ENCODE results near the gene TBL3.

The TBL3 gene

GRCh38 chr16:1964506-1965395, 7.1 kb upstream of the TBL3 start, which contains the start of gene RPS2:
Gene RPS2 (minus strand): TSS chr16:1964826. CDS start chr16:1964625, 201 bp downstream.
- peak; percentile 99 for DNase-seq (ENCODE audit: low spot score)

DNA sequence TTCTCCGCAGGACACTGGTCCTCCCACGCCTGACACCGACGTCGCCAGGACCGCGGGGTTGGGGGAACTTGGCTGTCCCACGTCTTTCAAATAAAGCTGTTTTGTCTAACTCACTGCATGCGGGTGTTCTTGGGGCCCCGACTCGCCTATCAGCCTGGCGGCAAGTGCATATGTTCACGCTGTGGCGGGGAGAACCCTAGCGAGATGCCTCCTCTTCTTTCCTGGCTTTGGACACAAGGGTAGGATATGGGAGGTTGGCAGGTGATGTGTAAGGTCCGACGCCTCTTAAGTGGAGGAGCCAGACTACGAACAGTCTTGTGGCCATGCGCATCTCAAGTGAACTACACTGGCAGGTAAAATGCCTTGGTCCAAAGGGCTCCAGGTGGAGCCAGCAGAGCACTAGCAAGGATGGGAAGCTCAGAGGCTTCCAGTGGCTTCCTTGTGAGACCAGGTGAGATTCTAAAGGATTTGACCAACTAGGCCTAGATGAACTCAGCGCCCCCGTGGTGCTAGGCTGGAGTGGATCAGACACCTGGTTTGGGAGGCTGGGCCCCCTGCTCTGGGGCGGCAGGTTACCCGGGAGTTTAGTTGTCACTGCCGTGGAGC, 6.4 kb upstream of the TBL3 start:
- no peak for DNase-seq (ENCODE audit: low spot score)

DNA sequence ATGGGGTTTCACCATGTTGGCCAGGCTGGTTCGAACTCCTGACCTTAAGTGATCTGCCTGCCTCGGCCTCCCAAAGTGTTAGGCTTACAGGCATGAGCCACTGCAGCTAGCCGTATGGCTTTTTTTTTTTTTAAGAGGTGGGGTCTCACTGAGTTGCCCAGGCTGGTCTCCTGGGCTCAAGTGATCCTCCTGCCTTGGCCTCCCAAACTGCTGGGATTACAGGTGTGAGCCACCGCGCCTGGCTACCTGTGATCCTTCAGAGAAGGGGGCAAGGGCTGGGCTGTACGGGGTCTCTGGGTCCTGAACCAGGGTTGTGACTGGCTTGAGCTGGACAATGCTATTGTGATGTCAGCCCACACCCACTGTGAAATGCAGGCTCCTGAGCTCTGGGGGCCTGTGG, 5.4 kb upstream of the TBL3 start, which contains the start of gene RNF151:
Gene RNF151, plus strand, starts transcription at position 397 of the 400 bp plus-strand sequence. CDS start 26 bp downstream, outside the sequence.
- DNase-seq (ENCODE audit: low spot score) = no peak

DNA sequence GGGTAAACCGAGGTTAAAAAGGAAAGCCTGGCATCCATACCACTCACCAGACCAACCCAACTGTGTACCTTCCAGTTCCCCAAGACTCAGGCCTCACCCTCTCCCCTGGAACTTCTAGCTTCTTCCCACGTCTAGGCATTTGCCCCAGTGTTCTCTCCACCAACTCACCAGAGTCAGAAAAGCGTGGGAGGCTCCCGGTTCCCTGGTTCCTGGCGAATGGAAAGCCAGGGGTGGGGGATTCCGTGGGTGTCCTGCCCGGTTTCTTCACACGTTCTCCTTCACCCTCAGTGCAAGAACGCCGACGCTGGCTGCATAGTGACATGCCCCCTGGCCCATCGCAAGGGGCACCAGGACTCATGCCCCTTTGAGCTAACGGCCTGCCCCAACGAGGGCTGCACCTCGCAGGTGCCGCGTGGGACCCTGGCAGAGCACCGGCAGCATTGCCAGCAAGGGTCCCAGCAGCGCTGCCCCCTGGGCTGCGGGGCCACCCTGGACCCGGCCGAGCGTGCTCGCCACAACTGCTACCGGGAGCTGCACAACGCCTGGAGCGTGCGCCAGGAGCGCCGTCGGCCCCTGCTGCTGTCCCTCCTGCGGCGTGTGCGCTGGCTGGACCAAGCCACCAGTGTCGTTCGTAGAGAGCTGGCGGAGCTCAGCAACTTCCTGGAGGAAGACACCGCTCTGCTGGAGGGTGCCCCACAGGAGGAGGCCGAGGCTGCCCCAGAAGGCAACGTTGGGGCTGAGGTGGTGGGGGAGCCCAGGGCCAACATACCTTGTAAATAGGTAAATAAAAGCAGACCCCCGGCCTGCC, 3.5 kb upstream of the TBL3 start:
- DNase-seq (ENCODE audit: low spot score) = no peak

- DNase-seq (ENCODE audit: low spot score) = no peak
Measured at GRCh38 chr16:1972490-1972877, 631 bp downstream of the TBL3 start.

DNA sequence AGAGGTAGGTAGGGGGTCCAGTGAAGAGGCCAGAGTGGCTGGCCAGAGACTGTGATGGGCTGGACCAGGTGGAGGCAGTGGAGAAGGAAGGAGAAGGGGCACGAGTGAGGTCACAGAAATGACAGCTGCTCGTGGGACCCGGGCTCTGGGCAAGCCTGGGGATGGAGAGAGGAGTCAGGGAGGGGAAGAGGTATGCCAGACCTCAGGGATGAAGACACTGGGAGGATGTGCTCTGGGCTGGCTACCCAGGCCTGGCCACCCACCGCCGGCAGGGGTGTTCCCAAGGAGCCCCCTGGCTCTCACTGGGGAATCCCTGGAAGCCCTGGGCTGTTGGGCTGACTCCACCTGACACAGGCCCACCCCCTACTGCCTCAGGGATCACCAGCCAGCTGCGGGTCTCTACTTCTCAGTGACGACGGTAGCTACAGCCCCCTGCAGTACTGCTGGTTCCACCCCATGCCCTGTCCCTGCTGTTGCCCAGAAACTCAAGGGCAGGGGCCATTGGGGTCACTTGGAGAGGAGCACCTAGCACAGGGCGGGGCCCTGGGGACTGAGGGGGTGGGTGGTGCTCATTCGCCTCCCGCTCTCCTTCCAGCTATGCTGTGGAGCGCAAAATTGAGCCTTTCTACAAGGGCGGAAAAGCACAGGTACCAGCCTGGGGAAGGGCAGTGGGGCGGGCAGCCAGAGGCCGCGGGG, 1.8 kb downstream of the TBL3 start:
- no peak for DNase-seq (ENCODE audit: low spot score)

DNA sequence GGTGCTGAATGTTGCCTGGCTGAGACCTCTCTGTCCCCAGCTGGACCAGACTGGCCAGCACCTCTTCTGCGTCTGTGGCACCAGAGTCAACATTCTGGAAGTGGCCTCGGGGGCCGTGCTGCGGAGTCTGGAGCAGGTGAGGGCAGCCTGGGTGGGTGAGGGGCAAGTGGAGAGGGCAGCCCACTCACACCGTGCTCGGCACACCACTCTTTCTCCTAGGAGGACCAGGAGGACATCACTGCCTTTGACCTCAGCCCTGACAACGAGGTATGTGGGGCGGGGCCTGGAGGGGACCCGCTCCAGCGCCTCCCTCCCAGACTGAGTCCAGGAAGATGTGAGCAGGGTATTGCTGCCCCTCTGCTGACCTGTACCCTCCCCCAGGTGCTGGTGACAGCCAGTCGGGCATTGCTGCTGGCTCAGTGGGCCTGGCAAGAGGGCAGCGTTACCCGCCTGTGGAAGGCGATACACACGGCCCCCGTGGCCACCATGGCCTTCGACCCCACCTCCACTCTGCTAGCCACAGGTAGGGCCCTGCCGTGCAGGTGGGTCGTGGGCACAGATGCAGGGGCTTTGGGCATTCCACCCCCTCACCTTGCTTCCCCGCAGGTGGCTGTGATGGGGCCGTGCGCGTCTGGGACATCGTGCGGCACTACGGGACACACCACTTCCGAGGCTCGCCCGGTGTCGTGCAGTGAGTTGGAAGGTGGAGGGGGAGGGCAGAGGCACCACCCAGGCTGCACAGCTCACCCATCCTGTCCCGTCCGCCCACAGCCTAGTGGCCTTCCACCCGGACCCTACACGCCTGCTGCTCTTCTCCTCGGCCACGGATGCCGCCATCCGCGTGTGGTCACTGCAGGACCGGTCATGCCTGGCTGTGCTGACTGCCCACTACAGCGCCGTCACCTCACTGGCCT, 2.6 kb downstream of the TBL3 start:
- no peak for DNase-seq (ENCODE audit: low spot score)

- no peak for DNase-seq (ENCODE audit: low spot score)
Measured at GRCh38 chr16:1975432-1976215, 3.8 kb downstream of the TBL3 start.

- DNase-seq (ENCODE audit: low spot score) = no peak
Measured at GRCh38 chr16:1976216-1976520, 4.3 kb downstream of the TBL3 start.

- no peak for DNase-seq (ENCODE audit: low spot score)
Measured at GRCh38 chr16:1976951-1977874, 5.4 kb downstream of the TBL3 start.

DNA sequence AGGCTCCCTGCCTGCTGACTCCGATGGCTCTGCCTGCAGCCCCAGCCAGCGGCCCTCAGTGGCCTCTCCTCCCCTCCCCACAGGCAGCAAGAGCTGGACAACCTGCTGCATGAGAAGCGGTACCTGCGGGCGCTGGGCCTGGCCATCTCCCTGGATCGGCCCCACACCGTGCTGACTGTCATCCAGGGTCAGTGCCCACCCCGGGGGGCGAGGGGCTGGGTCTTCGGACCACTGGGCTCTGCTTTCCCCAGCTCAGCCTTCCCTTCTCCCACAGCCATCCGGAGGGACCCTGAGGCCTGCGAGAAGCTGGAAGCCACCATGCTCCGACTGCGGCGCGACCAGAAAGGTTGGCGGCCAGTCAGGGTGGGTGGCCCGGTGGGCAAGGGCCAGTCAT, 6.0 kb downstream of the TBL3 start:
- no peak for DNase-seq (ENCODE audit: low spot score)

GRCh38 chr16:1978476-1979120, 6.7 kb downstream of the TBL3 start:
- no peak for DNase-seq (ENCODE audit: low spot score)

DNA sequence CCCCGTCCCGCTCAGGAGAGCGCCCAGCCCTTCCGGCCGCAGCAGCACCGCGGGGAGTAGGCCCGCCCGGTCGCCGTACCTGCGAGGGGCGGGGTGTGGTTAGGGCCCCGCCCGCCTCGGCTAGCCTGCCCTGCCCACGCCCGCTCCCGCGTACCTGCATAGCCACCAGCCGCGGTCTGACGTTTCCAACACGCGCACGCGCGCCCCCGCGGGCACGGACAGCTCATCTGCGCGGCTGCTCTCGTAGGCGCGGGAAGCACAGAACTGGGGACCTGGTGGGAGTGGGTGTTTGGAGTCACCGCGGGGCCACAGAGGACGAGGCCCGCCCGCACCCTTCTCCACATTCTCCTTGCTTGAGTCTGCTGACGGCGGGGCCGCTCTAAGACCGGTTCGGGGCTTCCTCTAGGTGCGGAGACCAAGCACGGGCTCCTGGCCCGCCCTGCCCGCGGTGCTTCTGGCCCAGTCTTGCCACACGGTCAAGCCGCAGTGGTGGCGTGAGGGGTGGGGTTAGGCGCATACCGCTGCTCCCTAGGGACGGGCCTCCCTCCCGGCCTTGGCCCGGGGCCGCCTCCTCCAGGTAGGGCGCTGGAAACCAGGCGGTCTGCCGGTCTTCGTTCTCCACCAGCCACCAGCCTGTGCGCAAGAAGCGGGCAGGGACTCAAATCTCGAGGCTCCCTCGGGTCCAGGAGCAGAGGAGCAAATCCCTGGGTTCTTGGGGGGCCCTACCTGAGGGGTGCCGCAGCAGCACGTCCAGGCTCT, 7.6 kb downstream of the TBL3 start:
- DNase-seq (ENCODE audit: low spot score) = no peak

- no peak for DNase-seq (ENCODE audit: low spot score)
Measured at GRCh38 chr16:1980030-1980769, 8.3 kb downstream of the TBL3 start.

GRCh38 chr16:1980770-1981087, 8.9 kb downstream of the TBL3 start:
- DNase-seq (ENCODE audit: low spot score) = no peak

DNA sequence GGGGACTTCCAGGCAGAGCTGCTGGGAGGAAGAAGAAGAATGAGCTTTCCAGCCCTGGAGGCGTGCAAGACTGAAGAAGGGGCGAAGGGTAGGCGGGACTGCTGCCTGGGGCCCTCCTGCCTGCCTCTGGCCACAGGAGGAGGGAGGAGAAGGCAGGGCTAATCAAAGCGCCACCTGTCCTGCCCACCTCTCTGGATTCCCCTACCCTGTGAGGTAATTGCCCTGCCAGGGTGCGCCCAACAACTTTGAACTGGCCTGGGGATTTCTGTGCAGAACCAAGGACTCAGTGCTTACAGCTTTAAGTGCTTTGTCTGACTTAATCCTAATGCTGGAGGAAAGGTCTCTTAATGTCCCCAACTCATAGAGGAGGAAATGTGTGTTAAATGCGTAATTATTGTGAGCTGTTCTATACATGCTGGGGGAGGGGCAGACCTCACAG, 9.6 kb downstream of the TBL3 start, which contains the start of gene NOXO1:
Gene NOXO1, minus strand, starts transcription at position 72 of the 439 bp plus-strand sequence. CDS start 290 bp downstream, outside the sequence.
- DNase-seq (ENCODE audit: low spot score) = no peak

DNA sequence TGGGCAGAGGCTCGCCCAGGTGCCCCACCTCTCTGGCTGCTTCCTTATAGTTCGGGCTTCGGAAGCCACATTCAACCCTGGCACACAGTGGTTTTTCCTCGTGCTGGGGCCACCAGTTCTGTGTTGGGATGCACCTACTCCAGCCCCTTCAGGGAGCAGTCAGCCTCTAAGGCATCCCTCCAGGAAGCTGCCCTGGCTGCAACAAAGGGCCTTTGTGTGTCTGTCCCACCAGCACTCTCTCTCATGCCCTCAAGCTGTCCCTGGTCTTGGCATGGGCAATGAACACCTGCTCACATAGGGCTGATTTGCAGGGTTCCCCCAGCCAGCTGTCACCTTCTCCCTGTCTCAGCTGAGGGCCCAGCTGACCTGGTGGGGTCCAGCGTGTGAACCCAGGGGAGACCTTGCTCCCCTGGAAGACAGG, 10.2 kb downstream of the TBL3 start:
- DNase-seq (ENCODE audit: low spot score) = no peak
